Glutamatergic neuron (in vitro differentiated cells): ENCODE data around the gene IMPA2. TPM values are rescaled to one million over a fixed set of nuclear protein-coding genes. Genes with fewer than 3 reads are reported as not detected.

Source experiments
- DNase-seq: peaks from one replicate; pipeline ENCODE4 v3.0.0; 2022
- H3K27ac Mint-ChIP-seq: one replicate; pipeline ENCODE4 v1.8.0; 2020; ENCODE audit warnings: mild to moderate bottlenecking, mixed read lengths, inconsistent platforms; ENCODE audit not compliant: unreplicated experiment
- H3K27me3 Mint-ChIP-seq: one replicate; pipeline ENCODE4 v1.8.0; 2020; ENCODE audit warnings: mild to moderate bottlenecking, moderate library complexity, mixed read lengths, inconsistent platforms; ENCODE audit not compliant: unreplicated experiment
- H3K36me3 Mint-ChIP-seq: one replicate; pipeline ENCODE4 v1.8.0; 2020; ENCODE audit warnings: mild to moderate bottlenecking, mixed read lengths, inconsistent platforms; ENCODE audit not compliant: unreplicated experiment
- H3K4me1 Mint-ChIP-seq: one replicate; pipeline ENCODE4 v1.8.0; 2020; ENCODE audit warnings: mild to moderate bottlenecking, low read depth, mixed read lengths, inconsistent platforms; ENCODE audit not compliant: unreplicated experiment
- H3K4me3 Mint-ChIP-seq: one replicate; pipeline ENCODE4 v1.8.0; 2020; ENCODE audit warnings: mild to moderate bottlenecking, mixed read lengths, inconsistent platforms; ENCODE audit not compliant: unreplicated experiment
- H3K9me3 Mint-ChIP-seq: one replicate; pipeline ENCODE4 v1.8.0; 2020; ENCODE audit warnings: mild to moderate bottlenecking, moderate library complexity, mixed read lengths, inconsistent platforms; ENCODE audit not compliant: unreplicated experiment
- CTCF ChIP-seq: fragments of 200-600 bp; sonication (generic); IDR thresholded peaks from one replicate; pipeline ENCODE4 v1.5.0; 2021; ENCODE audit not compliant: partially characterized antibody, unreplicated experiment
- total RNA-seq: library from RNA; stranded (reverse); fragmentation: NEBNext Ultra II Directional; extraction: Animal tissue kit (Norgen Biotek cat#: 25700); gene quantifications from one replicate; pipeline ENCODE4 v1.2.1, GENCODE V29; 2021; ENCODE audit not compliant: unreplicated experiment

IMPA2 gene
- total RNA-seq, 1 donor from 2014 or later: 103 TPM

GRCh38 chr18:12029786-12030584 lies 48.7 kb downstream of the IMPA2 start:
- H3K9me3 Mint-ChIP-seq: no peaks in the 10 kb centered on the region
- no peak overlapping the region for H3K27ac Mint-ChIP-seq
- no peaks in the 10 kb centered on the region for H3K27me3 Mint-ChIP-seq
- no peak for TF ChIP-seq CTCF
- H3K4me3 Mint-ChIP-seq: no peak overlapping the region
- H3K36me3 Mint-ChIP-seq: no peaks in the 10 kb centered on the region
- no peak for DNase-seq
- no peaks in the 10 kb centered on the region for H3K4me1 Mint-ChIP-seq

DNA sequence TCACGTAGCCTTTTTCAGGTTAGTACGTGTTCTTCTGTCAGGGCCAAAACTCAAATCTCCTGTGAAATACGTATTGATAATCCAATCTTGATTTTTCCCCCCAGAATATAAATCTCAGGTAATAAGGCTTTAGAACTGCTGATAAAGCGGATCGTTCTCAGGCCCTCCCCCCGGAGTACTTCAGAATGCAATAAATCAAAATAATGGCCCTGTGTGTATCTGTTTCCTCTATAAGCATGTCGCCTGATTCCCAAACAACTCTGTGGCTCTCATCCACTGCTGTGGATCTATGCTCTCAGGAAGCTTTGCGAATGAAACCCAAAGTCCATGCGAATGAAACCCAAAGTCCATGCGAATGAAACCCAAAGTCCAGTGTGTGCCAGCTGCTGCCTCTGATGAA lies 49.4 kb downstream of the IMPA2 start:
- no peak for TF ChIP-seq CTCF
- Mint-ChIP-seq H3K9me3 (no peaks in the 10 kb centered on the region), H3K4me1 (no peaks in the 10 kb centered on the region), H3K36me3 (no peaks in the 10 kb centered on the region), H3K27ac (no peak overlapping the region), H3K27me3 (peaks cover 1% of the 10 kb centered on the region), H3K4me3 (no peak overlapping the region)
- no peak for DNase-seq

GRCh38 chr18:12031181-12031580 lies 49.9 kb downstream of the IMPA2 start:
- TF ChIP-seq CTCF: no peak
- Mint-ChIP-seq H3K4me3 (no peak overlapping the region), H3K9me3 (no peaks in the 10 kb centered on the region), H3K4me1 (no peaks in the 10 kb centered on the region), H3K27me3 (peaks cover 1% of the 10 kb centered on the region), H3K27ac (no peak overlapping the region), H3K36me3 (no peaks in the 10 kb centered on the region)
- DNase-seq: no peak

DNA sequence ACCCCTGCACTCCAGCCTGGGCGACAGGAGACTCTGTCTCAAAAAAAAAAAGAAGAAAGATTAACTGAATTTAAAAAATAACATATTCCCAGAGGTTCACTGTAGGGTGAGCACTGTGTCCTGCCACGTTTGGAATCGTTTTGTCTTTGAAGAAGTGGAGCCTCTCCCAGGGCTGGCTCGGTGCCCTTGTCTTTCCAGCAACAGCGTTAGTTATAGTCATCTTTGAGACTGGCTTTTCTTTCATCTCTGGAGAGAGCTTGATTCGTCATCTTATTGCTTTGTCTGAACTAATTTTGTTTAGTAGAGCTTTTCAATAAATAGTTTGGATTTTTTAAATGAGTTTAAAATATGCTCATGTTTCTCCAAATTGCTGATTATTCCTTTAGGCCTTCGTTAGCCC lies 50.5 kb downstream of the IMPA2 start:
- Mint-ChIP-seq H3K9me3 (no peaks in the 10 kb centered on the region), H3K36me3 (no peaks in the 10 kb centered on the region), H3K27ac (no peak overlapping the region), H3K4me3 (no peak overlapping the region), H3K4me1 (no peaks in the 10 kb centered on the region), H3K27me3 (peaks cover 1% of the 10 kb centered on the region)
- TF ChIP-seq CTCF: no peak
- no peak for DNase-seq

- no peaks in the 10 kb centered on the region for H3K4me1 Mint-ChIP-seq
- H3K9me3 Mint-ChIP-seq: no peaks in the 10 kb centered on the region
- peaks cover 1% of the 10 kb centered on the region for H3K27me3 Mint-ChIP-seq
- no peak for DNase-seq
- no peak for TF ChIP-seq CTCF
- H3K27ac Mint-ChIP-seq: no peak overlapping the region
- H3K4me3 Mint-ChIP-seq: no peak overlapping the region
- H3K36me3 Mint-ChIP-seq: no peaks in the 10 kb centered on the region
Observed at GRCh38 chr18:12032786-12033642, 51.7 kb downstream of the IMPA2 start.
